Vagina (tissue), 2 donors: Measurements from ENCODE around the gene ANO2. TPM values are rescaled to one million over a fixed set of nuclear protein-coding genes. Genes with fewer than 3 reads are reported as not detected.

Source experiments
- DNase-seq, 2 donors: peaks; one replicate each; pipeline ENCODE4 v3.0.0-alpha.2; 2017; ENCODE audit errors: extremely low spot score in 2 of 2
- H3K27ac ChIP-seq: fragments of 200-600 bp; sonication (generic); one replicate; pipeline ENCODE4 v1.5.1; 2019
- H3K27me3 ChIP-seq: fragments of 200-600 bp; sonication (generic); one replicate; pipeline ENCODE4 v1.5.1; 2019
- H3K36me3 ChIP-seq, 2 donors: fragments of 200-600 bp; sonication (generic); one replicate each; pipeline ENCODE4 v1.5.1; 2017 to 2019
- H3K4me1 ChIP-seq: fragments of 200-600 bp; sonication (generic); one replicate; pipeline ENCODE4 v1.5.1; 2019
- H3K4me3 ChIP-seq, 2 donors: fragments of 200-600 bp; sonication (generic); 1 replicate in 1 of 2; 2 replicates in 1 of 2; pipeline ENCODE4 v1.5.1; 2016 to 2019
- H3K9me3 ChIP-seq: fragments of 200-600 bp; sonication (generic); one replicate; pipeline ENCODE4 v1.5.1; 2019
- POLR2A ChIP-seq, 2 donors: fragments of 450-650 bp; IDR thresholded peaks; one replicate each; pipeline ENCODE4 v1.6.1; 2017; ENCODE audit warnings: antibody characterized with exemption in 2 of 2, mild to moderate bottlenecking in 2 of 2, moderate library complexity in 2 of 2
- POLR2AphosphoS5 ChIP-seq, 2 donors: sonication (generic); formaldehyde crosslinking; IDR thresholded peaks; one replicate each; pipeline ENCODE4 v1.9.0; 2017; ENCODE audit warnings: antibody characterized with exemption in 2 of 2, mild to moderate bottlenecking in 2 of 2, low read depth in 1 of 2; ENCODE audit not compliant: insufficient read depth in 1 of 2
- intact Hi-C: fragments of 100-400 bp; cut with DNase I; formaldehyde crosslinking; loops from one replicate; pipeline ENCODE4 v1.15.1; 2023
- total RNA-seq: library from RNA; depleted of rRNA; stranded (reverse); fragments of >200 nt; gene quantifications from one replicate; pipeline ENCODE4 v1.2.3, GENCODE V29; 2016
- TF ChIP-seq, protein P1 (sequence below), 3 experiments: fragments of 450-650 bp in 2 of 3; fragments of 200-600 bp in 1 of 3; sonication (generic) in 1 of 3; IDR thresholded peaks; one replicate each; pipeline ENCODE4 v1.5.1; 2017 to 2019; ENCODE audit warnings: antibody characterized with exemption in 3 of 3, mild to moderate bottlenecking in 2 of 3, moderate library complexity in 2 of 3

The ANO2 gene
- total RNA-seq, 1 donor from 2014 or later: 18.7 TPM

DNA sequence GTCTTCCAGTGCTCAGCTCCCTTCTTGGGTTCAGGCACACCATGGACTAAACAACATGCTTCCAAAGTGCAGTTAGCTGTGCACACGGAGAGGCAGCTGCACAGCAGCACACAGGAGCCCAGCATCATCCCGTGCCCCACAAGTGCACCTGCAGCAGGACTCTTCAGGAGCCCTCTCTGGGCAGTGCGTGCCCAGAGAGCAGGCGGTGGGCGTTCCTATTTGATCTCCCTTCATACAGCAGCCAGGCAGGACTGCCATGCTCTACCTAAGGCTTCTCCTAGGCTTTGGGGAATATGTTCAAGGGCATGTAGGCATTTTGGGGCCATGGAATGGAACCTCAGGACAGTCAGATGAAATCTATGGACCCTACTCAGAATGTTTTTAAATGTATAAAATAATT lies 35.5 kb downstream of the ANO2 start:
- peak; percentile 49 for DNase-seq
- no peaks in the 10 kb centered on the region for H3K9me3 ChIP-seq
- TF ChIP-seq POLR2A (IDR thresholded peaks at IDR 0.05): no peak
- no peak for TF ChIP-seq POLR2AphosphoS5 (IDR thresholded peaks at IDR 0.05; ENCODE audit: insufficient read depth in 1 of 2, low read depth in 1 of 2)
- TF ChIP-seq, protein P1, sequence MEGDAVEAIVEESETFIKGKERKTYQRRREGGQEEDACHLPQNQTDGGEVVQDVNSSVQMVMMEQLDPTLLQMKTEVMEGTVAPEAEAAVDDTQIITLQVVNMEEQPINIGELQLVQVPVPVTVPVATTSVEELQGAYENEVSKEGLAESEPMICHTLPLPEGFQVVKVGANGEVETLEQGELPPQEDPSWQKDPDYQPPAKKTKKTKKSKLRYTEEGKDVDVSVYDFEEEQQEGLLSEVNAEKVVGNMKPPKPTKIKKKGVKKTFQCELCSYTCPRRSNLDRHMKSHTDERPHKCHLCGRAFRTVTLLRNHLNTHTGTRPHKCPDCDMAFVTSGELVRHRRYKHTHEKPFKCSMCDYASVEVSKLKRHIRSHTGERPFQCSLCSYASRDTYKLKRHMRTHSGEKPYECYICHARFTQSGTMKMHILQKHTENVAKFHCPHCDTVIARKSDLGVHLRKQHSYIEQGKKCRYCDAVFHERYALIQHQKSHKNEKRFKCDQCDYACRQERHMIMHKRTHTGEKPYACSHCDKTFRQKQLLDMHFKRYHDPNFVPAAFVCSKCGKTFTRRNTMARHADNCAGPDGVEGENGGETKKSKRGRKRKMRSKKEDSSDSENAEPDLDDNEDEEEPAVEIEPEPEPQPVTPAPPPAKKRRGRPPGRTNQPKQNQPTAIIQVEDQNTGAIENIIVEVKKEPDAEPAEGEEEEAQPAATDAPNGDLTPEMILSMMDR (IDR thresholded peaks at IDR 0.05): no peak
- no peaks in the 10 kb centered on the region for H3K4me1 ChIP-seq
- H3K27me3 ChIP-seq: no peaks in the 10 kb centered on the region
- H3K4me3 ChIP-seq: no peak overlapping the region
- no peaks in the 10 kb centered on the region for H3K36me3 ChIP-seq
- intact Hi-C loops: no loop called here
- no peak overlapping the region for H3K27ac ChIP-seq

- no peak overlapping the region for H3K27ac ChIP-seq
- intact Hi-C loops: no loop called here
- no peaks in the 10 kb centered on the region for H3K4me1 ChIP-seq
- peak; percentile 25 to 32 for DNase-seq
- H3K36me3 ChIP-seq: no peaks in the 10 kb centered on the region
- TF ChIP-seq, protein P1 (IDR thresholded peaks at IDR 0.05): no peak
- TF ChIP-seq POLR2AphosphoS5 (IDR thresholded peaks at IDR 0.05; ENCODE audit: insufficient read depth in 1 of 2, low read depth in 1 of 2) (no peak), POLR2A (IDR thresholded peaks at IDR 0.05) (no peak)
- H3K4me3 ChIP-seq: no peak overlapping the region
- H3K9me3 ChIP-seq: no peaks in the 10 kb centered on the region
- H3K27me3 ChIP-seq: no peaks in the 10 kb centered on the region
Measured at GRCh38 chr12:5908251-5908650, 36.8 kb downstream of the ANO2 start.

- no peaks in the 10 kb centered on the region for H3K36me3 ChIP-seq
- no peaks in the 10 kb centered on the region for H3K4me1 ChIP-seq
- H3K27ac ChIP-seq: no peak overlapping the region
- TF ChIP-seq POLR2A (IDR thresholded peaks at IDR 0.05): no peak
- TF ChIP-seq, protein P1 (IDR thresholded peaks at IDR 0.05): no peak
- TF ChIP-seq POLR2AphosphoS5 (IDR thresholded peaks at IDR 0.05; ENCODE audit: insufficient read depth in 1 of 2, low read depth in 1 of 2): no peak
- no peak overlapping the region for H3K4me3 ChIP-seq
- no peaks in the 10 kb centered on the region for H3K27me3 ChIP-seq
- intact Hi-C loops: no loop called here
- peak; percentile 22 to 65 for DNase-seq
- H3K9me3 ChIP-seq: no peaks in the 10 kb centered on the region
Measured at GRCh38 chr12:5907807-5908206, 37.3 kb downstream of the ANO2 start.

GRCh38 chr12:5905757-5906156 lies 39.3 kb downstream of the ANO2 start:
- no peak overlapping the region for H3K4me3 ChIP-seq
- DNase-seq: peak; percentile 40 to 79
- no peak overlapping the region for H3K27ac ChIP-seq
- TF ChIP-seq, protein P1 (IDR thresholded peaks at IDR 0.05): no peak
- TF ChIP-seq POLR2A (IDR thresholded peaks at IDR 0.05): no peak
- no peak for TF ChIP-seq POLR2AphosphoS5 (IDR thresholded peaks at IDR 0.05; ENCODE audit: insufficient read depth in 1 of 2, low read depth in 1 of 2)
- intact Hi-C loops: no loop called here
- no peaks in the 10 kb centered on the region for H3K9me3 ChIP-seq
- no peaks in the 10 kb centered on the region for H3K4me1 ChIP-seq
- H3K36me3 ChIP-seq: no peaks in the 10 kb centered on the region
- no peaks in the 10 kb centered on the region for H3K27me3 ChIP-seq

- no peaks in the 10 kb centered on the region for H3K4me1 ChIP-seq
- DNase-seq: peak; percentile 40 to 43
- H3K36me3 ChIP-seq: no peaks in the 10 kb centered on the region
- no peaks in the 10 kb centered on the region for H3K27me3 ChIP-seq
- intact Hi-C loops: no loop called here
- no peaks in the 10 kb centered on the region for H3K9me3 ChIP-seq
- TF ChIP-seq POLR2A (IDR thresholded peaks at IDR 0.05): no peak
- TF ChIP-seq, protein P1 (IDR thresholded peaks at IDR 0.05): no peak
- TF ChIP-seq POLR2AphosphoS5 (IDR thresholded peaks at IDR 0.05; ENCODE audit: insufficient read depth in 1 of 2, low read depth in 1 of 2): no peak
- H3K27ac ChIP-seq: no peak overlapping the region
- no peak overlapping the region for H3K4me3 ChIP-seq
Measured at GRCh38 chr12:5904969-5905368, 40.1 kb downstream of the ANO2 start.
